GM19468 (cell line): ENCODE data around the gene COX7C.
"Not testable (repeated sequence)": the region's sequence is repeated elsewhere in the genome, so short reads cannot be mapped to it uniquely, and the experiment has no call there.

Experiments used
- ATAC-seq: cut with Tn5 transposase; IDR thresholded peaks from one replicate; pipeline ENCODE4 v1.9.1; 2021; ENCODE audit warnings: mild to moderate bottlenecking, moderate library complexity, moderate number of reproducible peaks; ENCODE audit not compliant: unreplicated experiment; ENCODE audit errors: extremely low read depth

COX7C gene

DNA sequence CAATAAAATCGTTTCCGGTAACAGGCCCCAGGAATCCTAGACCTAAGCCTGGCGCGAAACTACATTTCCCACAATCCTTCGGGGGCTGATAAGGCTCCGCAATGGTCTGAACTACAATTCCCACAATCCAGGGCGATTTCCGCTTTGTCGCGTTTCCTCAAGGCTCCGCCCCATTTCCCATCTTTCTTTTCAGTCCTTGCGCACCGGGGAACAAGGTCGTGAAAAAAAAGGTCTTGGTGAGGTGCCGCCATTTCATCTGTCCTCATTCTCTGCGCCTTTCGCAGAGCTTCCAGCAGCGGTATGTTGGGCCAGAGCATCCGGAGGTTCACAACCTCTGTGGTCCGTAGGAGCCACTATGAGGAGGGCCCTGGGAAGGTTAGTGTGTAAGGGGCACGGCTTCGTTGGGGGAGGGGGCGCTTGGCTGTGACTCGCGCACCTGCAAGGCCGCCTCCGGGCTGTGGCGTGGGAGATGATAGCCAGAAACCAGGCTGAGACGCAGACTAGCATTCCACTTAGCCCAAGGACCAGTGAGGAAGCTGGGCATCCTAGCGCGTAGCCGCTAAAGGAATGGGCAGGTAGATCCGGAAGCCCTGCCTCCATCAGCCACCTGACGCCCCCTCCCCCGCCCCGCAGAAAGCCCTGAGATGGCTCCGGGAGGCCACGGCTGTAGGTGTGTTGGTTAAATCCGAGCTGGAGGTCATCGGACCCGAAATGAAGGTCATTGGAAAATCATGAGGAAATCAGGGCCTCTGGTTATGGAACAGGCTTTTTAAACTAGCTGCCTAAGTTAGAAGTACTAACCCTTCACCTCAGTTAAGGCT is at the start of gene COX7C:
COX7C (plus strand) TSS at position 186 of the 821 bp plus-strand sequence; CDS start at position 301, 115 bp downstream.
- peak; percentile 100 for ATAC-seq

DNA sequence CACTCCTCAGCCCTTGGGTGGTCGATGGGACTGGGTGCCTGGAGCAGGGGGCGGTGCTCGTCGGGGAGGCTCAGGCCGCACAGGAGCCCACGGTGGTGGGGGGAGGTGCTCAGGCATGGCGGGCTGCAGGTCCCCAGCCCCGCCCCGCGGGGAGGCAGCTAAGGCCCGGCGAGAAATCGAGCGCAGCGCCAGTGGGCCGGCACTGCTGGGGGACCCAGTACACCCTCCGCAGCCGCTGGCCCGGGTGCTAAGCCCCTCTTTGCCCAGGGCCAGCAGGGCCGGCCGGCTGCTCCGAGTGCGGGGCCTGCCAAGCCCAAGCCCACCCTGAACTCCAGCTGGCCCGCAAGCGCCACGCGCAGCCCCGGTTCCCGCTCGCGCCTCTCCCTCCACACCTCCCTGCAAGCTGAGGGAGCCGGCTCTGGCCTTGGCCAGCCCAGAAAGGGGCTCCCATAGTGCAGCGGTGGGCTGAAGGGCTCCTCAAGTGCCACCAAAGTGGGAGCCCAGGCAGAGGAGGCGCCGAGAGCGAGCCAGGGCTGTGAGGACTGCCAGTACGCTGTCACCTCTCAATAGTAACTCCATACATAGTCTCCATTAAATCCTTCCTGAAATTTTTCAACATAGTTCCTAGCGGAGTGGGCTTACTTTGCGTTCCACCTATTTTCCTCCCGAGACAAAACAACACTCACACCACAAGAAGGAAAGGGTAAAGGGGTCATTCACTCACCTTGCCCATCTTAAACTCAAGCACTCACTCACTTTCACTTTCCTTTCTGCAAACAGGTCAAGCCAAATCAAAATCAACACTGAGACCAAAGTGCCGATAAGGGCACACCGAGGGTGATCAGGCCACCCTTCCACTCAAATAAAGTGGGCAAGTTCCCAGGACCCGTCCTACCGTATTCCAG is 48.0 kb upstream of the COX7C start:
- not testable (repeated sequence) for ATAC-seq

DNA sequence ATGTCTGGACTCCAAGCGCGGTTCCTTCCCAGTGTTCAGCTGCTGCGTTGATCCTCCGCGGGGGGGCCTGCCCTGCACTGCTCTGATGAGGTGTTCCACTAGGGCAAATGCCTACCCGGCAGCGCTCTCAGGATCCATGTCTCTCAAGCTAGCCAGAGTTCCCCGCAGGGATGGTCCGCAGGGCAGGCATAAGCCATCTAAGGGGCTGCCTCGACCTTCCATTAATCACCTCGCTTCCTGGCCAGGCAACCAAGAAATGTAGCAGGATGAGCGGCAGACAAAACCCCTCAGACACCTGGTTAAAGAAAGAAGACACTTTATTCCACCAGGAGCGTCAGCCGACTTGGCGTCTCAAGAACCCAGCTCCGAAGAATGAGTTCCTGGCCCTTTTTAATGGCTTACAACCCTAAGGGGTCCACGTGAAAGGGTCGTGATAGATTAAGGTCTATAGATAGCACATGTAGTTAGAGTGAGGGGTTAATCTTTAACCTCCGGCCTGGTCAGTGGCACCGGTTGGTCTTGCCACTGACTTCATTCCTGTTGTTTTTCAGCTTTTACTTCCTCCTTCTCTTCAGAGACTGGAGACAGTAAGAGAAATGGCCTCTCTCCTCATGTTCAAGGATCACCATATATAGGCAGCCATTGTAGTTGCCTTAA is 47.2 kb upstream of the COX7C start:
- ATAC-seq, result no peak

DNA sequence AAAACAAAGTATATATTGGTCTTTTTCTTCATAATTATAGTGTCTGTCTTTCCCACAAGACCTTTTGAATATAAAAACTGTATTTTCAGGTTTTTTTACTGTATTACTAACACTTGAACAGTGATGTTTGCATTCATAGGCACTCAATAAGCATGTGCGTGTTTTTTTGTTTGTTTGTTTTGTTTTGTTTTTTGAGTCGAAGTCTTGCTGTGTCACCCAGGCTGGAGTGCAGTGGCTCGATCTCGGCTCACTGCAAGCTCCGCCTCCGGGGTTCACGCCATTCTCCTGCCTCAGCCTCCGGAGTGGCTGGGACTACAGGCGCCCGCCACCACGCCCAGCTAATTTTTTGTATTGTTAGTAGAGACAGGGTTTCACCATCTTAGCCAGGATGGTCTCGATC is 46.6 kb upstream of the COX7C start:
- not testable (repeated sequence) for ATAC-seq

- ATAC-seq, result no peak
Observed at GRCh38 chr5:86572825-86573517, 44.8 kb upstream of the COX7C start.

GRCh38 chr5:86579502-86579901 is 38.2 kb upstream of the COX7C start:
- ATAC-seq, result no peak

DNA sequence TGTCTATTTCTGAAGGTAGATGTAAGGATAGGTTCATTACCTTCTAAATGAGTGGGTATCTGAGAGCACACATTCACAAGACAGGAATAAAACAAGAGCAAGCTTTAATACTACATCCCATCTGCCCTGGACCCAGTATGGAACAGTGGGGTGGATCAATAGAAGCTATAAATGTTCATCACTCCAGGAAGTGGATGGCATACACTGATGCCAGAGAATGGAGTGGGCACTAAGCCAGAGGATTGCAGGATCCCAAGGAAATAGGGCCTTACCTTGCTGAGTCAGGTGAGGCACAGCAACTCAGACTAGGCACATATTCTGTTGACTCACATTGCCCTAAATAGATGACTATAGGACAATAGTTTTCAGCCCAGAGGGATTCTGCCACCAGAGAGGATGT is 21.3 kb upstream of the COX7C start:
- no peak for ATAC-seq

DNA sequence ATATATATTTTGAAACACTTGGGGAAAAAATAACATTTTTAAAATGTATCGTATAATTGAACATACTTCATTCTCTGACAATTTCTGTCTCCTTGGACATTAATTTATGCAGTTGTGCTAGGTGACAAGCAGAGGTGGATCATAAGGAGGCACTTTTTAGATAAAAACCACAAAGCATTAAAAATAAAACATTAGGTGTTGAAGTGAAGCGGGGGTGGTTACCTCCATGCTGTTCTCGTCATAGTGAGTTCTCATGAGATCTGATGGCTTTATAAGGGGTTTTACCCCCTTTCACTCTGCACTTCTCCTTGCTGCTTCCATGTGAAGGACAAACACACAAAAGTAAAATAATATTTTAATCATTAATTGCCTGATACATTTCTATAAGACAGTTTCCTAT is 11.9 kb upstream of the COX7C start:
- no peak for ATAC-seq

DNA sequence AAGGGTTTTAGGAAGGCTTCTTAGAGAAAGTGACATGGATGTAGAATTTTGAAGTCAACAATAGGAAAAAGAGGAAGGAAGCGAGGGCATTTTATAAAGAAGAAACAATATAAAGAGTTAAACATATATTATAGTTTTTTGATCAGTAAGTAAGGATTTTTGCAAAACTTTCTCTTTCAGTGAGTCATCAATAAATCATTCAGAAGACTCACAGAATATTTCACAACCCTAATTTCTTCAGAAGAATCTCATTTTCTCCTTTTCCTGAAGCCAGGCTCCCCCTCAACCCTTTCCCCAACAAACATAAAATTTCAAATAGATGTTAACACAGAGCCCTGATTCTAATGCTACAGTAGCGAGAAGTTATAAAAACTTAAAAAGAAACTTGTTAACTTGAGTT is 4.3 kb upstream of the COX7C start:
- no peak for ATAC-seq

DNA sequence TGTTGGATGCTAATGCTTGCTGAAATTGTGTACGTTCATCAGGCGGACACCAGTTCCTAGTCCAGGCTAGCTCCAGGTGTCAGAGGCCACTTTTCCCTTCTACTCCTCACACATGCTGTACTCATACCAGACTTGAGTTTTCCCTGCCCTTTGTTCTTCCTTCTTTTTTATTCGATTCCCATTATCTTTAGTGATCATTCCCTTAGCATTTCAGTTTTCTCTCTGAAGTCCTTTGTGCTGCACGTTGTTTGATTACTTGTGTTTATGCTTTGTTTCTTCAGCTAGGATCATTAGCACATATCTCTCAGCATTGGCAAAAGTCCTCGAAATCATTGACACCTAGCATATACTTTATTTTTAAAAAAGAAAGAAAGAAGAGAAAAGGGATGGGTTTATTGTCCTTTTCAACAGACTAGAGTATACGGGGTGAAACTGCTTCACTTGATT is 409 bp upstream of the COX7C start:
- no peak for ATAC-seq

GRCh38 chr5:86623785-86624483 is 6.2 kb downstream of the COX7C start:
- ATAC-seq, result no peak

DNA sequence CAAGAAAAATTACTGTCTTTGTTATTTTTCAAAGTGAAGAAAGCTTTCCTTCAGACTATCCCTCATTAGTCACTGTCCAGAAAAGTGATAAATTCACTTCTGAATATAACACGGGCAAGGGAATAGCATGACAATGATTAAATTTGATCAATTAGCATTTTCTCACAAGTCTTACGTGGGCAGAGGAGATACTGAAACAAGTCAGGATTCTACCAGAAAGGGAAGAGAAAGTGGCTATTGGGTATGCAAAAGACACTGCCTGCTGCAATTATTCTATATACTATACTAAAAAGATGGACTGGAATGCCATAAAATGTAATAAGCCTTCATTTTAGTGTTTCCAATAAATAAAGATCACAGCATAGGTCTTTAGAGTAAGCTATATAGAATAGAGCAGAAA is 7.4 kb downstream of the COX7C start:
- no peak for ATAC-seq

GRCh38 chr5:86626149-86626548 is 8.4 kb downstream of the COX7C start:
- ATAC-seq, result no peak

GRCh38 chr5:86631165-86631564 is 13.4 kb downstream of the COX7C start:
- no peak for ATAC-seq

GRCh38 chr5:86640998-86641397 is 23.3 kb downstream of the COX7C start:
- ATAC-seq, result no peak

GRCh38 chr5:86644843-86645242 is 27.1 kb downstream of the COX7C start:
- ATAC-seq, result no peak

DNA sequence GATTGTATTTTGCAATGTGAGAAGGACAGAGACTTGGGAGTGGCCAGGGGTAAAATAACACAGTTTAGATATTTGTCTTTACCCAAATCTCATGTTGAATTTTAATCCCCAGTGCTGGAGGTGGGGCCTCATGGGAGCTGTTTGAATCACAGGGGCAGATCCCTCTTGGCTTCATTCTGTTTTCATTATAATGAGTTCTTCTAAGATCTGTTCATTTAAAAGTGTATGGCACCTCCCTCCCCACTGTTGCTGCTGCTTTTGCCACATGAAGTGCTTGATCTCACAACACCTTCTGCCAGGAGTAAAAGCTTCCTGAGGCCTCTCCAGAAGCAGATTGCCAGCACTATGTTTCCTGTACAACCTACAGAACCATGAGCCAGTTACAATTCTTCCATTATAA is 28.1 kb downstream of the COX7C start:
- ATAC-seq, result no peak

- no peak for ATAC-seq
Observed at GRCh38 chr5:86646671-86647070, 28.9 kb downstream of the COX7C start.

GRCh38 chr5:86649832-86650505 is 32.2 kb downstream of the COX7C start:
- no peak for ATAC-seq
